HG03025 (cell line): ENCODE results near the gene TRIM32.
"Not testable (repeated sequence)": the region's sequence is repeated elsewhere in the genome, so short reads cannot be mapped to it uniquely, and the experiment has no call there.

Experiments
- ATAC-seq: cut with Tn5 transposase; IDR thresholded peaks from one replicate; pipeline ENCODE4 v1.9.1; 2021; ENCODE audit warnings: mild to moderate bottlenecking, moderate library complexity; ENCODE audit not compliant: unreplicated experiment, low FRiP score

Gene TRIM32

DNA sequence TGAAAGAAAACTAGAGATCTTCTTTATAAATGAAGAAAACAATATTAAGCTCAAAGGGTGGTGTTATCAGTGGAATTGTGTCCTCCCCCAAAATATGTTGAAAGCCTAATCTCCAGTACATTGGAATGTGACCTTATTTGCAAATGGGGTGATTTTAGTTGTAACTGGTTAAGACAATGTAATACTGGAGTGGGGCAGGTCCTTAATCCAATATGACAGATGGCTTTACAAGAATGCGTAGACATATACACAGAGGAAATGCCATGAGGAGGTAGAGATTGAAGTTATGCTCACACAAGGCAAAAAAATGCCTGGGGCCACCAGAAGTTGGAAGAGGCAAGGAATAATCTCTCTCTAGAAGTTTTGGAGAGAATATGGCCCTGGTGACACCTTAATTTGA lies 13.7 kb upstream of the TRIM32 start:
- no peak for ATAC-seq

- no peak for ATAC-seq
Observed at GRCh38 chr9:116674210-116674980, 12.7 kb upstream of the TRIM32 start.

DNA sequence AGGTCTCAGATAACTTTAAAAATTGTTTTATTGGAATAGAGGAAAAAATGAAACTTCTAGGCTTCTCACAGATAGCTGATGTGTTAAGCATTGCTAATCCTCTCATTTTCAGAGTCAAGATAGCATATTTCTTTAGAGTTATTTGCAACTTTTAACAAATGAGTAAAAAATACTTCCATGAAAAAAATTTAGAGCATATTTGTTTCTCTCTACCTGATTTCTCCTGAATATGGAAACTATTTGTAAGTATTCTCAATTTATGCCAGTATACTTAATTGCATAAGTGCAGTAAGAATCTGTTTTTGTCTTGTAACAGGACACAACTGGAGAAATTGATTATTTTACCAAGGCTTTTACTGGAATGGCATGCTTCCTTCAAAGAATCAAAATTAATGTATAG lies 3.6 kb upstream of the TRIM32 start:
- ATAC-seq = no peak

GRCh38 chr9:116685166-116685565 lies 1.9 kb upstream of the TRIM32 start:
- no peak for ATAC-seq

- no peak for ATAC-seq
Observed at GRCh38 chr9:116686135-116686534, 970 bp upstream of the TRIM32 start.

DNA sequence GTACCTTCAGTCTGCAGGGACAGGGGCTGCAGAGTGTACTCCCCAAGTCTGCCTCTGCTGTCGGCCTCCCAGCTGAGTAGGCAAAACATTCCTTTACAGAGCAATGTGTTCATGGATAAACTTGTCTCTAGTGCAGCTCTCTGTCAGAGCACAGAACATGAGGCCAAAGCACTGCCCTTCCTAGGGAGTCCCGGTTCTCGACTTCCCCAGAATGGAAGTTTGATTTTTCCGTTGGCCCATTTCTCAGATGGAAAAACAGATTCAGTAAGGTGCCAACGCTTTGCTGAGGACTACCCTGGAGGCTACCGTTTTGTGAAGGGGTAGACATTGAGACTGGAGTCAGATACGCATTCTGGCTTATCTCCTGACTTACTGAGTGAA lies 422 bp upstream of the TRIM32 start:
- ATAC-seq = peak; percentile 33

- ATAC-seq = no peak
Observed at GRCh38 chr9:116687754-116688135, 640 bp downstream of the TRIM32 start.

DNA sequence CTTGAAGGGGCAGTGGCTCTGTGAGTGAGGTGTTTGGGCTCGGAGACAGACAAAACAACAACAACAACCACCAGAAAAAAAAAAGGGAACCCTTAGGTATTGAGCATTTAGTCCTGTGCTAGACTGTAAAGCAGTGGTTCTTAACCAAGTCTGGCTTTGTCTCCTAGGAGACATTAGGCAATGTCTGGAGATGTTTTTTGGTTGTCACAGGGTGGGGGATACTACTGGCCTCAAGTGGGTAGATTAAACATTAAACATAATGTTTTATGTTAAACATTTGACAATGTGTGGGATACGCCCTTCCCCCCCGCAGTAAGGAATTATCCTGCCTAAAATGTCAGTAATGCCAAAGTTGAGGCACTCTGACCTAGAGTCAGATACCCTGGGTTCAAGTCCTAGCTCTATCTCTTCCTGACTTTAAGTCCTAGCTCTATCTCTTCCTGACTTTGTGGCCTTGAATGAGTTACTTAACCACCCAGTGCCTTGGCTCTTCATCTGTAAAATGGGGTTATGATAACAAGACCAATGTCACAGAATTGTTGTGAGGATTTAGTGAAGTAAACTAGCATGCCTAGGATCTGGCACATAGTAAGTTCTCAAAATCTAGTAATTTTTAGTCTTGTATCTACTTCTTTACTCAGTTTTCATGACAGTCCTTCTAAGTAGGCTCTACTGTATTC lies 1.8 kb downstream of the TRIM32 start:
- ATAC-seq = no peak

DNA sequence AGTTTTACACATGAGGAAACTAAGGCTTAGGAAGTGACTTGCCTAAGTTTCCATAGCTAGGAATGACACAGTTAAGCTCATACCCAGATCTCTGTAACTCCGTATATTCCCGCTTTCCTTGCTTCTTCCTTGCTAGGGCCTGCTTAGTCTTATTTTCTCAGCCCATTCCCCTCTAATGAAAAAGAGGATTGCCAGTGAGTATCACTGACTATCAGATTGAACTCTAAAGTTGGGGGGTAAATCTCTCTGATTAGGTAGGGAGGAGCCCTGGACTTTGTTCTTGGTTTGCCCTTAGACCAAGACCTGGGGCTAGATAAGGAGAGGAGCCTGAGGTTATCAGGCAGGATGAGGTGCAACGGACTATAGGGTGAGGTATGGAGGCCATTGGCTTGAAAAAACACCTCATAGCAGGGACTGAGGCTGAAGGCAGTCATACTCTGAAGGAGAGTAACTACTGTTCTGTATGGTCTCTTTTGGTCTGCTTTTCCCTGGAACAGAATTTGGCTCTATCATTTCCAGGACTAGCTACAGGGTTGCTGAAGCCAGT lies 2.5 kb downstream of the TRIM32 start:
- ATAC-seq = no peak

- not testable (repeated sequence) for ATAC-seq
Observed at GRCh38 chr9:116690805-116691204, 3.7 kb downstream of the TRIM32 start.

DNA sequence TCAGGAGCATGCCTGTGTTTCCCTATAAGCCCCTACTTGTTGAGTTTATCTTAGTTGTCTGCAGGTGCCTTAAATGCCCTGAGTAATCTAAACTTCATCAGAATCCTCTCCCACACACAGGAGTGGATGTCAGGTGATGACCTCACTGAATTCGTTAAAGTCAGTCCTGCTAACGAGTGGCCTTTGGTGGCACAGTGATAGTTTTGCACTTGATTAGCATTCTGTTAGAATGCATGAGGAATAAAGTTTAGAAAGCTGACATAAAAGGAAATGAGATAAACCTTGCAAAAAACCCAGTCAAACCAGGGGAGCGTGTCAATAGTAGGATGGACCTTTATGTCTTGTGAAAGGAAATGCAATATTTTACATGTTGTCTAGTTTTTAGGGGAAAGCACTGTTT lies 4.5 kb downstream of the TRIM32 start:
- ATAC-seq = no peak

GRCh38 chr9:116692616-116693015 lies 5.5 kb downstream of the TRIM32 start:
- ATAC-seq = no peak

DNA sequence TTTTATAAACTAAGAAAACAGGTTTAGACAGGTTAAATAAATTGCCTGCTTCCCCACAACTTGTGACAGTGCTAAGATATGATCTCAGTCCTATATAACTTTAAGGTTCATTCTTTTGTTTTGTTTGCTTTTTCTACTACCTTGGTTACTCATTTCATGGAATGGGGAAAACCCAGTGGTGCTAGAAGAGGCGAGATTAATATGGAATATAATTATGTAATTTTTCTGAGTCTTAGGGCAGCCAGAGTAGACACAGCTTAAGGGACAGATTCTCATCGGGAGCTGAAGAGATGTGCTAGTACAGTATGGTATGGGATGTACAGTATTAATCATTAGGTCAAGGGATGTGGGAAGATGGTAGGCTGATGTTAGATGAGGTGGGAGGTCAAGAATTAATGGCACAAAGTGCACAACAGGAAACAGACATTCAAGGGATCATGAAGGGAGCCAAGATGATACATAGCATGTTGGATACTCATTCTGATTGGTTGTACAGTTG lies 6.2 kb downstream of the TRIM32 start:
- ATAC-seq = no peak

- ATAC-seq = no peak
Observed at GRCh38 chr9:116694785-116695291, 7.7 kb downstream of the TRIM32 start.

- ATAC-seq = no peak
Observed at GRCh38 chr9:116695438-116695837, 8.3 kb downstream of the TRIM32 start.

DNA sequence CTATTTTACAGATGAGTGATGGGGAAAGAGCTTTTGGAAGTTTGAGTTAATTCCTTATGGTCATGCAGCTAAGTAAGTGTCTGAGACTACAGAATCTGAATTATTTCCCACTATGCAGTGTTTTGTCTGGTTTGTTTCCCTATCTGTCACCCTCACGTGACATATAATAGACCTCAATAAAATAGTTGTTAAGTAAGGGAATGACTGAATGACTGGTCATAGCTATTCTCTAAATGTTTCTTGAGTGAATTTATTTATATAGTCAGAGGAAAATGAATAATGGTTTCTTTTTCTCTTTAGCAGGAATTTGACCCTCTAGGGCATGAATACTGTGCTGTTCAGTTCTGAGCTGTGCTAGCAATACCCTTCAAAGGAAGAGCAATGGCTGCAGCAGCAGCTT lies 10.3 kb downstream of the TRIM32 start:
- ATAC-seq = no peak

GRCh38 chr9:116697887-116698286 lies 10.8 kb downstream of the TRIM32 start:
- no peak for ATAC-seq

GRCh38 chr9:116700279-116700678 lies 13.2 kb downstream of the TRIM32 start:
- no peak for ATAC-seq

DNA sequence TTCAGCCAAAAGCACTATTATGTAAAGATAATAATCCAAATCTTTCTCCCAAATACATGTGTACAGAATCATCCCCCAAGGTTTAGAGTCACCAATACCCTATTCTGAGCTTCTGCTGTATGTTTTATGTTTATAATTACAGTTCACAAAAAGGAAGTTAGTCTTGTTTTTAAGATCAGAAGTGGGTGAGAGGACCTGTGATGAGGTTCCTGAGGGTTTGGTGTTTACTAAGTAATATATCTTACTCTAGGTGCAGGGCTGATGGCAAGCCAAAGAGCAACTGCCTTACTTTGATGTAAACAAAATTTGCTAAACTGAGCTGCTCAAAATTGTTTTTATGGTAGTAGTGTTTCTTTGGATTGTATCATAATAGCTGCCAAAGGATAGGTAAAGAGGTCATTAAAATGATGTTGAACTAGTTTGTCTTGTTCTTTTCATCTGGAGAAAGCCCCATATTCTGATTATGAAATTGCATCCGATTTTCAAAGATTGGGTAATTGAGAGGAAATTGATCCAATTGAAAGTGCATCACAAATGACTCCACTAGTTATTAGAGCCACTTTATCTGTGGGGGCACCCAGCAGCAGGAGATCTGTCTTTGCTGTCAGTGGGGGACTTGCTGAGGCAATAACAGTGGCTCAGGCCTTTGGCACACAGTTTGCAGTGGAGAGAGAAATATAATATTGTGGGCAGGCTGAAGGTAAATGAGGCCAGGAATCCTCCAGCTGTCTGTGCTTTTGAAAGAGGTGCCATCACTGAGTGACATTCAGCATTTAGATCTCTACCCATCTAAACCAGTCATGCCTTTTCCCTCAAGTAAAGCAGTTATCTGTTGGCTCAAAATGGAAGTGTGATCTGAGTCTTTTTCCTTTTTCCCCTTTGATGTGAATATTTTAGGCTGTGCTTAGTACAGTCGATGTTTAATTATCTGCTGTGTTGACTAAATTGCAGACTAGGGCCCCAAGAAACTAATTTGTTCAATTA lies 14.1 kb downstream of the TRIM32 start:
- ATAC-seq = no peak

GRCh38 chr9:116701940-116702642 lies 15.0 kb downstream of the TRIM32 start:
- no peak for ATAC-seq
